TTC549 (cell line): ENCODE measurements around the gene PRKAG2.

Source experiments
- FAIRE-seq: peaks from 2 replicates; lab custom pipeline; 2012; peaks lifted over from hg19 to GRCh38; lab: Jason Lieb, UNC

PRKAG2 gene

GRCh38 chr7:151689196-151689971 lies 187.5 kb downstream of the PRKAG2 start:
- FAIRE-seq, result no peak

- FAIRE-seq, result no peak
These were observed 188.6 kb downstream of the PRKAG2 start for GRCh38 chr7:151688236-151688780.

- FAIRE-seq, result no peak
These were observed 189.2 kb downstream of the PRKAG2 start for GRCh38 chr7:151687523-151688235.

GRCh38 chr7:151686826-151687225 lies 190.1 kb downstream of the PRKAG2 start:
- no peak for FAIRE-seq

- no peak for FAIRE-seq
These were observed 190.7 kb downstream of the PRKAG2 start for GRCh38 chr7:151686016-151686766.

GRCh38 chr7:151684408-151685175 lies 192.3 kb downstream of the PRKAG2 start:
- FAIRE-seq, result no peak

- no peak for FAIRE-seq
These were observed 193.1 kb downstream of the PRKAG2 start for GRCh38 chr7:151683615-151684407.

- no peak for FAIRE-seq
These were observed 193.9 kb downstream of the PRKAG2 start for GRCh38 chr7:151682831-151683614.

GRCh38 chr7:151681726-151682125 lies 195.2 kb downstream of the PRKAG2 start:
- no peak for FAIRE-seq

GRCh38 chr7:151680810-151681209 lies 196.1 kb downstream of the PRKAG2 start:
- no peak for FAIRE-seq

GRCh38 chr7:151679881-151680612 lies 196.9 kb downstream of the PRKAG2 start:
- no peak for FAIRE-seq

GRCh38 chr7:151679071-151679708 lies 197.7 kb downstream of the PRKAG2 start:
- FAIRE-seq, result no peak

GRCh38 chr7:151678227-151678604 lies 198.7 kb downstream of the PRKAG2 start:
- no peak for FAIRE-seq

GRCh38 chr7:151677581-151678226 lies 199.2 kb downstream of the PRKAG2 start:
- no peak for FAIRE-seq

GRCh38 chr7:151676759-151677158 lies 200.2 kb downstream of the PRKAG2 start:
- FAIRE-seq, result no peak

GRCh38 chr7:151675196-151675920 lies 201.6 kb downstream of the PRKAG2 start:
- no peak for FAIRE-seq

GRCh38 chr7:151674161-151674920 lies 202.6 kb downstream of the PRKAG2 start:
- FAIRE-seq, result no peak
